ENCODE measurements around the gene CTNNBL1. TPM values are rescaled to one million over a fixed set of nuclear protein-coding genes. Genes with fewer than 3 reads are reported as not detected.
"Not testable (repeated sequence)": the region's sequence is repeated elsewhere in the genome, so short reads cannot be mapped to it uniquely, and the experiment has no call there.

CTNNBL1 gene
- total RNA-seq, 2 experiments from 2014 or later, result 72.6 to 93.4 TPM

GRCh38 chr20:37850724-37851355 is 157.0 kb downstream of the CTNNBL1 start:
- no peak for DNase-seq
- Mint-ChIP-seq H3K36me3 (ENCODE audit: low read depth) (peaks cover 10% of the 10 kb centered on the region), H3K4me3 (no peak overlapping the region), H3K9me3 (ENCODE audit: low read depth) (no peaks in the 10 kb centered on the region), H3K27me3 (no peaks in the 10 kb centered on the region), H3K27ac (no peak overlapping the region), H3K4me1 (peaks cover 10% of the 10 kb centered on the region)
- ATAC-seq, result no peak
- ChIA-PET CTCF (interaction anchor here (0.9 kb wide), 1 partner anchor 428 kb away, joined by 3 read pairs; no protein-coding TSS in a partner anchor), POLR2A (interaction anchor here (0.7 kb wide), 1 partner anchor 155 kb away, joined by 4 read pairs; no protein-coding TSS in a partner anchor)
- intact Hi-C loops (cut with DNase I, micrococcal nuclease), result no loop called here

- H3K36me3 Mint-ChIP-seq (ENCODE audit: low read depth), result peaks cover 13% of the 10 kb centered on the region
- ChIA-PET POLR2A (no interaction called here), CTCF (no interaction called here)
- H3K27ac Mint-ChIP-seq, result no peak overlapping the region
- intact Hi-C loops (cut with DNase I, micrococcal nuclease), result no loop called here
- H3K4me1 Mint-ChIP-seq, result peaks cover 23% of the 10 kb centered on the region
- H3K9me3 Mint-ChIP-seq (ENCODE audit: low read depth), result no peaks in the 10 kb centered on the region
- H3K4me3 Mint-ChIP-seq, result no peak overlapping the region
- no peaks in the 10 kb centered on the region for H3K27me3 Mint-ChIP-seq
- DNase-seq, result no peak
- no peak for ATAC-seq
Observed at GRCh38 chr20:37852666-37853065, 158.8 kb downstream of the CTNNBL1 start.

- DNase-seq (no peak), ATAC-seq (peak; percentile 69)
- peaks cover 16% of the 10 kb centered on the region for H3K36me3 Mint-ChIP-seq (ENCODE audit: low read depth)
- H3K9me3 Mint-ChIP-seq (ENCODE audit: low read depth), result no peaks in the 10 kb centered on the region
- H3K27me3 Mint-ChIP-seq, result no peaks in the 10 kb centered on the region
- intact Hi-C loops (cut with DNase I, micrococcal nuclease), result no loop called here
- ChIA-PET CTCF (no interaction called here), POLR2A (interaction anchor here (0.8 kb wide), 1 partner anchor 61 kb away, joined by 3 read pairs; no protein-coding TSS in a partner anchor)
- no peak overlapping the region for H3K4me3 Mint-ChIP-seq
- peak overlapping the region; percentile 69 for H3K27ac Mint-ChIP-seq
- H3K4me1 Mint-ChIP-seq, result peaks cover 23% of the 10 kb centered on the region
Observed at GRCh38 chr20:37853823-37854375, 160.1 kb downstream of the CTNNBL1 start.

- CTCF ChIA-PET; intact Hi-C loops (cut with DNase I, micrococcal nuclease); H3K27me3 Mint-ChIP-seq; DNase-seq; ATAC-seq; H3K4me3 Mint-ChIP-seq; H3K9me3 Mint-ChIP-seq (ENCODE audit: low read depth): not testable (repeated sequence)
- peak overlapping the region; percentile 32 for H3K27ac Mint-ChIP-seq
- peaks cover 22% of the 10 kb centered on the region for H3K36me3 Mint-ChIP-seq (ENCODE audit: low read depth)
- H3K4me1 Mint-ChIP-seq, result peaks cover 23% of the 10 kb centered on the region
- POLR2A ChIA-PET, result interaction anchor here (0.7 kb wide), 1 partner anchor 88 kb away, joined by 6 read pairs; no protein-coding TSS in a partner anchor
Observed at GRCh38 chr20:37856034-37856433, 162.2 kb downstream of the CTNNBL1 start.

GRCh38 chr20:37856932-37857660 is 163.3 kb downstream of the CTNNBL1 start:
- intact Hi-C loops (cut with DNase I, micrococcal nuclease), result no loop called here
- ChIA-PET POLR2A (no interaction called here), CTCF (interaction anchor here (0.6 to 1.1 kb wide), 4 partner anchors 8 to 140 kb away, joined by 3 read pairs; no protein-coding TSS in a partner anchor)
- no peaks in the 10 kb centered on the region for H3K27me3 Mint-ChIP-seq
- no peak for DNase-seq
- ATAC-seq, result peak; percentile 58
- H3K4me1 Mint-ChIP-seq, result peaks cover 23% of the 10 kb centered on the region
- H3K27ac Mint-ChIP-seq, result peak overlapping the region; percentile 3
- peaks cover 22% of the 10 kb centered on the region for H3K36me3 Mint-ChIP-seq (ENCODE audit: low read depth)
- no peaks in the 10 kb centered on the region for H3K9me3 Mint-ChIP-seq (ENCODE audit: low read depth)
- H3K4me3 Mint-ChIP-seq, result no peak overlapping the region

- no peak overlapping the region for H3K4me3 Mint-ChIP-seq
- H3K36me3 Mint-ChIP-seq (ENCODE audit: low read depth), result peaks cover 22% of the 10 kb centered on the region
- POLR2A ChIA-PET, result no interaction called here
- no peaks in the 10 kb centered on the region for H3K27me3 Mint-ChIP-seq
- H3K27ac Mint-ChIP-seq, result no peak overlapping the region
- ATAC-seq, result no peak
- DNase-seq, result no peak
- CTCF ChIA-PET, result no interaction called here
- no peaks in the 10 kb centered on the region for H3K9me3 Mint-ChIP-seq (ENCODE audit: low read depth)
- peaks cover 13% of the 10 kb centered on the region for H3K4me1 Mint-ChIP-seq
- intact Hi-C loops (cut with DNase I, micrococcal nuclease), result no loop called here
Observed at GRCh38 chr20:37859406-37860171, 165.8 kb downstream of the CTNNBL1 start.

GRCh38 chr20:37863289-37863688 is 169.5 kb downstream of the CTNNBL1 start:
- H3K27ac Mint-ChIP-seq, result no peak overlapping the region
- H3K9me3 Mint-ChIP-seq (ENCODE audit: low read depth), result no peaks in the 10 kb centered on the region
- no peaks in the 10 kb centered on the region for H3K27me3 Mint-ChIP-seq
- H3K4me3 Mint-ChIP-seq, result no peak overlapping the region
- no peak for DNase-seq
- no peak for ATAC-seq
- no peaks in the 10 kb centered on the region for H3K4me1 Mint-ChIP-seq
- CTCF ChIA-PET, result no interaction called here
- intact Hi-C loops (cut with DNase I, micrococcal nuclease), result no loop called here
- POLR2A ChIA-PET, result no interaction called here
- H3K36me3 Mint-ChIP-seq (ENCODE audit: low read depth), result peaks cover 16% of the 10 kb centered on the region

- intact Hi-C loops (cut with DNase I, micrococcal nuclease), result no loop called here
- H3K4me3 Mint-ChIP-seq, result no peak overlapping the region
- H3K9me3 Mint-ChIP-seq (ENCODE audit: low read depth), result no peaks in the 10 kb centered on the region
- ChIA-PET POLR2A (interaction anchor here (0.6 kb wide), 1 partner anchor 19 kb away, joined by 3 read pairs; no protein-coding TSS in a partner anchor), CTCF (interaction anchor here (0.7 kb wide), 1 partner anchor 243 kb away, joined by 3 read pairs; no protein-coding TSS in a partner anchor)
- no peaks in the 10 kb centered on the region for H3K4me1 Mint-ChIP-seq
- H3K27me3 Mint-ChIP-seq, result no peaks in the 10 kb centered on the region
- DNase-seq (no peak), ATAC-seq (no peak)
- H3K36me3 Mint-ChIP-seq (ENCODE audit: low read depth), result peaks cover 18% of the 10 kb centered on the region
- H3K27ac Mint-ChIP-seq, result peak overlapping the region; percentile 49
Observed at GRCh38 chr20:37864298-37864697, 170.5 kb downstream of the CTNNBL1 start.

- Mint-ChIP-seq H3K4me1 (no peaks in the 10 kb centered on the region), H3K4me3 (no peak overlapping the region), H3K36me3 (ENCODE audit: low read depth) (peaks cover 17% of the 10 kb centered on the region), H3K27ac (no peak overlapping the region), H3K9me3 (ENCODE audit: low read depth) (no peaks in the 10 kb centered on the region), H3K27me3 (no peaks in the 10 kb centered on the region)
- DNase-seq, result no peak
- POLR2A ChIA-PET, result no interaction called here
- CTCF ChIA-PET, result no interaction called here
- ATAC-seq, result no peak
- intact Hi-C loops (cut with DNase I, micrococcal nuclease), result no loop called here
Observed at GRCh38 chr20:37866051-37866450, 172.2 kb downstream of the CTNNBL1 start.

- intact Hi-C loops (cut with DNase I, micrococcal nuclease), result no loop called here
- no peaks in the 10 kb centered on the region for H3K4me1 Mint-ChIP-seq
- CTCF ChIA-PET, result no interaction called here
Observed at GRCh38 chr20:37867289-37868195, 173.7 kb downstream of the CTNNBL1 start.

More at GRCh38 chr20:37867289-37868195, 173.7 kb downstream of the CTNNBL1 start:
- Mint-ChIP-seq H3K36me3 (ENCODE audit: low read depth) (peaks cover 18% of the 10 kb centered on the region), H3K27ac (no peak overlapping the region), H3K27me3 (no peaks in the 10 kb centered on the region), H3K9me3 (ENCODE audit: low read depth) (no peaks in the 10 kb centered on the region), H3K4me3 (no peak overlapping the region)
- DNase-seq, result no peak
- POLR2A ChIA-PET, result no interaction called here
- no peak for ATAC-seq

Data from activated CD4-positive, alpha-beta T cell treated with anti-CD3 and anti-CD28 coated beads for 36 hours (primary cell).